Activated T-helper 2 cell treated with anti-CD3 and anti-CD28 coated beads, Interferon-gamma antibody, Interleukin-2, Interleukin-4, amounts not matched to agents 10 μg/mL and 5 μg/mL and 100 μg/mL, durations not matched to agents 14 hours and 24 hours and 36 hours (primary cell): Measurements from ENCODE around the gene NCR2. TPM values are rescaled to one million over a fixed set of nuclear protein-coding genes. Genes with fewer than 3 reads are reported as not detected.

Experiments
- DNase-seq: peaks from one replicate; pipeline ENCODE4 v3.0.0; 2021; ENCODE audit warnings: low spot score
- H3K27ac Mint-ChIP-seq: one replicate; pipeline ENCODE4 v1.8.0; 2021; ENCODE audit warnings: mixed read lengths
- H3K27me3 Mint-ChIP-seq: one replicate; pipeline ENCODE4 v1.8.0; 2021; ENCODE audit warnings: low read depth, mixed read lengths
- H3K36me3 Mint-ChIP-seq: one replicate; pipeline ENCODE4 v1.8.0; 2021; ENCODE audit warnings: low read depth, mixed read lengths
- H3K4me1 Mint-ChIP-seq: one replicate; pipeline ENCODE4 v1.8.0; 2021; ENCODE audit warnings: low read depth, mixed read lengths
- H3K4me3 Mint-ChIP-seq: one replicate; pipeline ENCODE4 v1.8.0; 2021; ENCODE audit warnings: low read depth, mild to moderate bottlenecking, moderate library complexity, mixed read lengths
- H3K9me3 Mint-ChIP-seq: one replicate; pipeline ENCODE4 v1.8.0; 2021; ENCODE audit warnings: mixed read lengths
- intact Hi-C: fragments of 100-400 bp; cut with micrococcal nuclease; formaldehyde crosslinking; loops from one replicate; pipeline ENCODE4 v1.15.1; 2023
- total RNA-seq: library from RNA; stranded (reverse); gene quantifications from 2 replicates; pipeline ENCODE4 v1.2.3, GENCODE V29; 2022

The NCR2 gene
- total RNA-seq, 1 donor from 2014 or later: not detected

- Mint-ChIP-seq H3K27ac (no peak overlapping the region), H3K4me3 (no peak overlapping the region)
- no peak for DNase-seq
Observed at GRCh38 chr6:41334482-41335040, 847 bp upstream of the NCR2 start.

DNA sequence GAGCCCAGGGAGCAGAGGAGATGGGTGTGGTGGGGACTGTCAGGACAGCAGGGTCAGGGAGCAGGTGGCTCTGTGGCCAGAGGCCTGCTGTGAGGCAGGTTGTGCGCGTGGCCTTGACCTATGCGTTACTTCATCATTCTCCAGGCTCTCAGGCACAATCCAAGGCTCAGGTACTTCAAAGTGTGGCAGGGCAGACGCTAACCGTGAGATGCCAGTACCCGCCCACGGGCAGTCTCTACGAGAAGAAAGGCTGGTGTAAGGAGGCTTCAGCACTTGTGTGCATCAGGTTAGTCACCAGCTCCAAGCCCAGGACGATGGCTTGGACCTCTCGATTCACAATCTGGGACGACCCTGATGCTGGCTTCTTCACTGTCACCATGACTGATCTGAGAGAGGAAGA lies 535 bp downstream of the NCR2 start:
- intact Hi-C loops: no loop called here
- H3K9me3 Mint-ChIP-seq: no peaks in the 10 kb centered on the region
- no peak for DNase-seq
- H3K27me3 Mint-ChIP-seq: peaks cover 7% of the 10 kb centered on the region
- H3K4me1 Mint-ChIP-seq: peaks cover 11% of the 10 kb centered on the region
- no peak overlapping the region for H3K4me3 Mint-ChIP-seq
- no peaks in the 10 kb centered on the region for H3K36me3 Mint-ChIP-seq
- no peak overlapping the region for H3K27ac Mint-ChIP-seq

More at GRCh38 chr6:41334482-41335040, 847 bp upstream of the NCR2 start:
- Mint-ChIP-seq H3K9me3 (no peaks in the 10 kb centered on the region), H3K4me1 (peaks cover 11% of the 10 kb centered on the region), H3K27me3 (peaks cover 7% of the 10 kb centered on the region), H3K36me3 (no peaks in the 10 kb centered on the region)
- intact Hi-C loops: no loop called here

GRCh38 chr6:41336824-41337223 lies 1.4 kb downstream of the NCR2 start:
- no peaks in the 10 kb centered on the region for H3K9me3 Mint-ChIP-seq
- no peak overlapping the region for H3K4me3 Mint-ChIP-seq

DNA sequence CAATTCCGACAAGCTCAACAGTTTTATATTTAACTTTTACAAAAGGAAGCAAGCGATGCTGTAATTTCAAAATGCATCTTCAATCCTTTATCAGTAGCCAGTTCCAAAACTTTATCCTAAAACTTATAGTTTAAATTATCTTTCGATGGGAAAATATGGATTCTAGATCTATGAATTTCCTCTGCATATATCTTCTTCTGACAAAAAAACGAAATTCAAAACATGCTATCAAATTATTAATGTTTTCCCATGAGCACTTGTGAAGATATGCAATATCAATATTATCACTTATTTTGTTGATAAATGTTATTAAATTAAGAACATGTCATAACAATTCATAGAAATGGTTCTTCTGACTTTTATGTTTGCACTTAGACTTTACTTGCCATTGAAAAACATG lies 2.3 kb downstream of the NCR2 start:
- Mint-ChIP-seq H3K4me3 (no peak overlapping the region), H3K9me3 (no peaks in the 10 kb centered on the region)

More at GRCh38 chr6:41336824-41337223, 1.4 kb downstream of the NCR2 start:
- DNase-seq: no peak
- Mint-ChIP-seq H3K4me1 (peaks cover 11% of the 10 kb centered on the region), H3K27ac (no peak overlapping the region), H3K36me3 (no peaks in the 10 kb centered on the region), H3K27me3 (peaks cover 7% of the 10 kb centered on the region)
- intact Hi-C loops: no loop called here

DNA sequence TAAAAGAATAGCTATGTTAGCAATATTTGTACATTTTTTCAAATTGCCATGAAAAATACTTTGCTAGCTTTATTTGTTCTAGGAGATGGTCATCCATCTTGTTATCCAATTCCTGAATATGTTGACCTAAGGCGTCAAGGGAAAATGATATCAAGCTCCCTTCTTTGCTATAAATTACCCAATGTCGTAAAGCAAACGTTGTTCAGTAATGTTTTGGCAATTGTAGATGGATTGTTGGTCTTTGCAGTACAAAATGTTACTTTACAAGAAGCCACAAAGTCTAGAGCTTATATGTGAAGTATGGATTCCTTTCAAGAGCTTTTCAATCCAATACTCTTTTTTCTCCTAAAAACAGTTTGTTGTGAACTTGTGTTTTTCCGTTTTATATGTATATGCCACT lies 3.3 kb downstream of the NCR2 start:
- intact Hi-C loops: no loop called here
- peaks cover 7% of the 10 kb centered on the region for H3K27me3 Mint-ChIP-seq
- no peak for DNase-seq
- no peaks in the 10 kb centered on the region for H3K36me3 Mint-ChIP-seq
- H3K4me3 Mint-ChIP-seq: no peak overlapping the region
- H3K27ac Mint-ChIP-seq: no peak overlapping the region
- no peaks in the 10 kb centered on the region for H3K9me3 Mint-ChIP-seq
- H3K4me1 Mint-ChIP-seq: peaks cover 12% of the 10 kb centered on the region

More for the DNA sequence above, 2.3 kb downstream of the NCR2 start:
- no peak for DNase-seq
- no peaks in the 10 kb centered on the region for H3K36me3 Mint-ChIP-seq
- intact Hi-C loops: no loop called here
- peaks cover 7% of the 10 kb centered on the region for H3K27me3 Mint-ChIP-seq
- H3K4me1 Mint-ChIP-seq: peaks cover 11% of the 10 kb centered on the region
- H3K27ac Mint-ChIP-seq: no peak overlapping the region

GRCh38 chr6:41341580-41341979 lies 6.2 kb downstream of the NCR2 start:
- no peak overlapping the region for H3K27ac Mint-ChIP-seq
- no peak for DNase-seq
- peaks cover 13% of the 10 kb centered on the region for H3K27me3 Mint-ChIP-seq
- peaks cover 29% of the 10 kb centered on the region for H3K4me1 Mint-ChIP-seq
- no peaks in the 10 kb centered on the region for H3K36me3 Mint-ChIP-seq
- no peak overlapping the region for H3K4me3 Mint-ChIP-seq
- intact Hi-C loops: no loop called here
- no peaks in the 10 kb centered on the region for H3K9me3 Mint-ChIP-seq

DNA sequence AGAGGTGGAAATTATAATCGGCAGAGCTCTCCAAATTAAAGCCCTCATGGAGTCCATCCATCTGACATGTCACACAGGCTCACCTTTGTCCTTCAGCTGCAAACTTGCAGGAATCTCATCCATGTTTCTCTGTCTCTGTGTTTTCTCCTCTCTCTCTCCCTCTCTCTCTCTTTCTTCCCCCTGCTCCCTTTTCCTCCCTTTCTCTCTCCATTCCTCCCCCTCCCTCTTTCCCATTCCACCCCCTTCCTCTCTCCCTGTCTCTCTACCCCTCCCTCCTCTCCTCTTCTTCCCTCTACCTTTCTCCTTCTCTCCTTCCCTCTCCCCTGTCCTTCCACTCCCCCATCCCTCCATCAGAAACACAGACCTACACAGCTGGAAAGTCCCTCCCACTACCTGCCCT lies 6.8 kb downstream of the NCR2 start:
- Mint-ChIP-seq H3K27me3 (peaks cover 12% of the 10 kb centered on the region), H3K4me3 (no peak overlapping the region), H3K27ac (no peak overlapping the region), H3K4me1 (peaks cover 29% of the 10 kb centered on the region), H3K36me3 (no peaks in the 10 kb centered on the region), H3K9me3 (no peaks in the 10 kb centered on the region)
- intact Hi-C loops: no loop called here
- no peak for DNase-seq

DNA sequence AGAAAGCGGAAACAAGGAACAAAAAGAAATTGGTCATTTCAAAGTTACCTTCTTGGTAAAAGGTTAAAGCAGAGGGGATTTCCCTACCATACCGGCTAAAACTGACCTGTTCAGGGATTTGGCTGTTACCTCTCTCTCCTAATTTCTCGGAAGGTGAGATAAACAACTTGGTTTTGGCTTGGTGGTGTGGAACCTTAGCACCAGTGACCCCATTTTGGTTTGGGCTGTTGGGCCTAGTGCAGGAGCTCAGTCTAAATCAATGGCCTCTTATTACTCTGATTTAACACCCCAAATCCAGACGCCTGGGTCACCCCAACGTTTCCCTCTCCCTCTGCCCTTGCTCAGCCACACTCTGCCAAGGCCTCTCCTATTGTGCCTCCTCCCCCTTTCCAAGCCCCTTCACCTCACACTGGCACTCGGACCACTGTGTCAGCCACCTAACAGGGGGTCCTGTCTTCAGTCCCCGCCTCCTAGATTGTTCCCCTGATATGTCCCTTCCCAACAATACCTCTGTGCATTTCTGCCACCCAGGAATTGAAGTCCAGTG lies 8.3 kb downstream of the NCR2 start:
- Mint-ChIP-seq H3K4me3 (no peak overlapping the region), H3K9me3 (no peaks in the 10 kb centered on the region), H3K27me3 (peaks cover 9% of the 10 kb centered on the region), H3K36me3 (no peaks in the 10 kb centered on the region), H3K4me1 (peaks cover 29% of the 10 kb centered on the region), H3K27ac (no peak overlapping the region)
- DNase-seq: no peak
- intact Hi-C loops: no loop called here

DNA sequence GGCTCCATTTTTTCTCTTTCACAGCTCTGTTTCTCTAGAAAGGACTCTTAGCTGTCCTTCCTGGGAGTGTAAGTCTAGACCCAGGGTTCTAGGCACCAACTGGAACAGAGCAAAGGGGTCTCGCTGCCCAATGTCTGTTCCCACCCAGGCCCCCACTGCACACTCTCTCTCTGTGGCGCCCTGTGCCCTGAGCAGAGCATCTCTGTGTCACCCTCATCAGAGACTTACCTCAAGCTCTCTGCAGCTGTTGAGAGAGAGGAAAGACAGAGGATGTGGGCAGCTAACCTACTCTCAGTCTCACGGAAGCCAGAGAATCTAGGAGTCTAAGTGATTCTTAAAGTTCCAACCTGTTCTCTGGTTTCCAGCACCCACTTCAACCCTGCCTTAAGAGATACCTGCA lies 9.5 kb downstream of the NCR2 start:
- intact Hi-C loops: no loop called here
- Mint-ChIP-seq H3K9me3 (no peaks in the 10 kb centered on the region), H3K27ac (no peak overlapping the region), H3K4me3 (peak overlapping the region; percentile 38), H3K36me3 (no peaks in the 10 kb centered on the region), H3K4me1 (peaks cover 29% of the 10 kb centered on the region), H3K27me3 (peaks cover 18% of the 10 kb centered on the region)
- DNase-seq: peak; percentile 24

DNA sequence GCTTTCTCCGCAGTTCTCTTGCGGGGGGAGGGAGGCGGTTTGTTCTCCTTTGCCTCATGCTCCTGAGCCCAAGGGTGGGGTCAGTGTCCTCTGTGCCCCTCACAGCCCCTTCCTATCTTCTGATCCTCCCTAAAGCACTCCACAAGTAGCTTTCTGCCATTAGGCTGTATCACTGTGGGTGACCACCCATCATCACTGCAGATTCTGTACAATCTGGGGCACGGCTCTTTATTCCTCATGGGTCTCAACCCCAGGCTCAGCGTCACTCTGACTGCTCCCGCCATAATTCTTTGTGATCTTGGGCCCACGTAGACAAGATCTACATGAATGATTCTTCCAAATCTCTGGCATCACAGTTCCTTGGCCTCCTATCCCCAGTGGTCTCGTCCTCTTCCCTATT lies 10.5 kb downstream of the NCR2 start:
- peaks cover 24% of the 10 kb centered on the region for H3K27me3 Mint-ChIP-seq
- no peak overlapping the region for H3K27ac Mint-ChIP-seq
- H3K9me3 Mint-ChIP-seq: no peaks in the 10 kb centered on the region
- no peaks in the 10 kb centered on the region for H3K36me3 Mint-ChIP-seq
- H3K4me3 Mint-ChIP-seq: no peak overlapping the region
- intact Hi-C loops: no loop called here
- peaks cover 29% of the 10 kb centered on the region for H3K4me1 Mint-ChIP-seq
- no peak for DNase-seq

- H3K4me3 Mint-ChIP-seq: no peak overlapping the region
- intact Hi-C loops: no loop called here
- H3K4me1 Mint-ChIP-seq: peaks cover 29% of the 10 kb centered on the region
- H3K9me3 Mint-ChIP-seq: no peaks in the 10 kb centered on the region
- H3K27me3 Mint-ChIP-seq: peaks cover 28% of the 10 kb centered on the region
- DNase-seq: no peak
- no peaks in the 10 kb centered on the region for H3K36me3 Mint-ChIP-seq
- H3K27ac Mint-ChIP-seq: no peak overlapping the region
Observed at GRCh38 chr6:41346441-41346840, 11.0 kb downstream of the NCR2 start.

- intact Hi-C loops: no loop called here
- DNase-seq: no peak
- no peak overlapping the region for H3K4me3 Mint-ChIP-seq
- H3K36me3 Mint-ChIP-seq: no peaks in the 10 kb centered on the region
- peaks cover 29% of the 10 kb centered on the region for H3K4me1 Mint-ChIP-seq
- no peak overlapping the region for H3K27ac Mint-ChIP-seq
- no peaks in the 10 kb centered on the region for H3K9me3 Mint-ChIP-seq
- peaks cover 28% of the 10 kb centered on the region for H3K27me3 Mint-ChIP-seq
Observed at GRCh38 chr6:41347378-41348050, 12.1 kb downstream of the NCR2 start.

DNA sequence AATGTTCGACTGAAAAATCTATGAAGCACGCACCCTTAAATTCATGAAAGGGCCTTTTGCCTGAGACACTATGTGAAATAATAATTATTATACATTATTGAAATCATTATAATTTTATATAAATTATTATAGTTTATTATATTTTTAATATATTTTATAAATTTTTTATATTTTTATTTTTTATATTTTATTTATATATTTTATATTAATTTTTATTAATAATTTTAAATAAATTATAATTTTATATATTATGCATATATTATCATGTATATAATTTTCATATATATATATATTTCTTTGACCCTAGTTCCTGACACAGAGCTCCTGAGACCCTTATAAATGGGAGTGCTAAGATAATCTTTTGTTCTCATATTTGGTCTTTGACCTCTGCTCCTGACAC lies 13.5 kb downstream of the NCR2 start:
- H3K9me3 Mint-ChIP-seq: no peaks in the 10 kb centered on the region
- peaks cover 24% of the 10 kb centered on the region for H3K4me1 Mint-ChIP-seq
- intact Hi-C loops: no loop called here
- no peaks in the 10 kb centered on the region for H3K36me3 Mint-ChIP-seq
- no peak for DNase-seq
- no peak overlapping the region for H3K4me3 Mint-ChIP-seq
- H3K27me3 Mint-ChIP-seq: peaks cover 28% of the 10 kb centered on the region
- no peak overlapping the region for H3K27ac Mint-ChIP-seq
